GM12872 (cell line): ENCODE measurements around the gene PRKN.

Experiments used
- TF ChIP-seq, protein P1 (sequence below): IDR thresholded peaks from 3 replicates; pipeline ENCODE4 v1.5.1; 2011; ENCODE audit warnings: low read depth, mild to moderate bottlenecking, low read length, moderate library complexity; ENCODE audit not compliant: insufficient read depth

PRKN gene

DNA sequence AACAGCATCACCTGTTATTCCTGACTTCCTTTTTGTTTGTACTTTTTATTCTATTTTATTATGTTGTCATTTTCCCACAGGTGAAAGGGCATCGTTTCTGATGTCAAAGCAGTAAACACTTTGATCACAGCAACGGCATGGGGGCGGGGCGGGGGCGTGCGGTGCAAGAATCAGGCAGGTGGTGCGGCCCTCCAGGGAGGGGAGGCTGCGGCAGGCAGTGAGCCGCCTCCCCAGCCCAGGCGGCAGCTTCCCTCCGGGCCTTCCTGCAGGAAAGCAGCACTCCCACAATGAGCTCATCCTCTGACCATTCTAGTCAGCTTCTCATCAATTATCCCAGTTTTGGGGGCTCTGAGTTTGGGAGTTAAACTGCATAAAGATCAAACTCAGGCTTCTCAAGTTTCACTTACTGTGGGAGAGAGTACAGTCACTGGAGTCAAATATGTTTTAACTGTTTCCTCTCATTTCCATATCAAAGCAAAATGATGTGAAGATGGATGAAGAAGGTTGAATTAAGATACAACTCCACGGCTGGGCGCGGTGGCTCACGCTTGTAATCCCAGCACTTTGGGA, 845.3 kb downstream of the PRKN start:
- TF ChIP-seq, protein P1, sequence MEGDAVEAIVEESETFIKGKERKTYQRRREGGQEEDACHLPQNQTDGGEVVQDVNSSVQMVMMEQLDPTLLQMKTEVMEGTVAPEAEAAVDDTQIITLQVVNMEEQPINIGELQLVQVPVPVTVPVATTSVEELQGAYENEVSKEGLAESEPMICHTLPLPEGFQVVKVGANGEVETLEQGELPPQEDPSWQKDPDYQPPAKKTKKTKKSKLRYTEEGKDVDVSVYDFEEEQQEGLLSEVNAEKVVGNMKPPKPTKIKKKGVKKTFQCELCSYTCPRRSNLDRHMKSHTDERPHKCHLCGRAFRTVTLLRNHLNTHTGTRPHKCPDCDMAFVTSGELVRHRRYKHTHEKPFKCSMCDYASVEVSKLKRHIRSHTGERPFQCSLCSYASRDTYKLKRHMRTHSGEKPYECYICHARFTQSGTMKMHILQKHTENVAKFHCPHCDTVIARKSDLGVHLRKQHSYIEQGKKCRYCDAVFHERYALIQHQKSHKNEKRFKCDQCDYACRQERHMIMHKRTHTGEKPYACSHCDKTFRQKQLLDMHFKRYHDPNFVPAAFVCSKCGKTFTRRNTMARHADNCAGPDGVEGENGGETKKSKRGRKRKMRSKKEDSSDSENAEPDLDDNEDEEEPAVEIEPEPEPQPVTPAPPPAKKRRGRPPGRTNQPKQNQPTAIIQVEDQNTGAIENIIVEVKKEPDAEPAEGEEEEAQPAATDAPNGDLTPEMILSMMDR = no peak

DNA sequence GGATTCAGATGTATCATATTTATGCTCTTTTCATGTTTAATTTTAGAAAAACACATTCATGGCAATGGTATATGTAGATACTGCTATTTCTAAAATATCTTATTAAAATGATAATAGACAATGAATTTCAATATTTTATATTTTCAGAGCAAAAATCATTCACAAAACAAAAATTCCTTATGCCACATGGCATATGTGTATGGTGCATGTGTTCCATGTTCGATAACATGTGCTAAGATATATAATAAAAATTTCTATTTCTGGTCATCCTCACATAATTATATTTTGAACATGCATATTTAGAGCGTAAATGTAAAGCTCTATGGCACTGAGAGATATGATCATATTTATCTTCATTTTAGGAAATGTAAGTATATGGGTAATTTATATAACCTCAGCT, 847.5 kb downstream of the PRKN start:
- TF ChIP-seq, protein P1 = no peak

DNA sequence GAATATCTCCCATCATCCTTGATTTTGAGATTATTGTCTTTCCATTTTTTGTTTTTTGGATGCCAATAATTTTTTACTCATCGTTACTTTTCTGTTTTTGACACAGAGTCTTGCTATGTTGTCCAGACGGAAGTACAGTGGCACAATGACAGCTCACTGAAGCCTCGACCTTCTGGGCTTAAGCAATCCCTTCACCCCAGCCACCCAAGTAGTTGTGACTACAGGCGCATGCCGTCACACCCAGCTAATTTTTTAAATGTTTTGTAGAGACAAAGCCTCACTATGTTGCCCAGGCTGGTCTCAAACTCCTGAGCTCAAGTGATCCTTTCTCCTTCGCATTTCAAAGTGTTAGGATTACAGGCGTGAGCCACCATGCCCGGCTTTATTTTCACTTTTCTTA, 851.3 kb downstream of the PRKN start:
- TF ChIP-seq, protein P1 = no peak

DNA sequence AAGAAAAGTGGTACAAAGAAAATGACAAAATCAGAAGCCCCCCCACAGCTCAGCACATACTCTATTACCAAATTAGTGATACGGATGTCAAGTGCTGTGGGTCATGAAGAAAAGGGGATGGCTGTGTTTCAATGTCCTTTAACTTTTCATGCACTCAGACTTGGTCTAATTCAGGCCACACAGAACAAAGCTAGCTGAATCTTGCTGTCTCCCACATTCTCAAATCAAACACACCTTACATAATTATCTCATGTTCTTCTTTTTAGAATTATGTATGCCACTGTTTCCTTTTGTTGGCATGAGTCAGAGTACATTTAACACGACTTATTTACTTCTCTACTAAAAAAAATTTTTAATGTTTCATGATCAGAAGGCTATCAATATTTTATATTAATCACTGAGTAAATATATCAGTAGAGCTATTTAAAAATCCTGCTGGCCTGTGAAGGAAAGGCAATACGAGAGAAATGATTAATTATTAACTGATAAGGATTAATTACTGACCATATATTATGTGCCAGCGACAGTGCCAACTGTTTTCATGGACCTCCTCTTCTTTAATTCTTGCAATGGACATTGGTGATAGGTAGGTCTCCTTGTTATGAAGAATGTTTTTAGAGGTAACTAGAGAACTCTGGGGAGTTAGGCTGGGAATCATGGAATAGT, 857.2 kb downstream of the PRKN start:
- TF ChIP-seq, protein P1 = no peak

DNA sequence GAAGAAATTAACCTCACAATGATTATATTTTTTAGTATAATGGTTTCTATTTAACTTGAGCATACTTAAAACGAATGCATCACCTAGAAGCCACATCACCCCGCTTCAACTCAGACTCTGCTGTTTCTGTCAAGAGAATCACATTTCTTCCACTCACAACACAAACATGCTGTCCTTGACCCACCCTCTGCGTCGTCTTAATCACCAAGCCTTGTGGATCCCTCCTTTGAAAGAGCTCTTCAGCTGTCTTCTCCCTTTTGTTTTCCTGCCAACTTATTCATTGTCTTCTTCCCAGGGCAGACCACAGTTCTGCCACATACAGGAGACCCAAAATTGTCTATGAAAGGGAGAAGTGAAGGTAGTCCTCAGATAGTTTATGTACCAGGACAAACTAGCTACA, 858.1 kb downstream of the PRKN start:
- TF ChIP-seq, protein P1 = no peak

DNA sequence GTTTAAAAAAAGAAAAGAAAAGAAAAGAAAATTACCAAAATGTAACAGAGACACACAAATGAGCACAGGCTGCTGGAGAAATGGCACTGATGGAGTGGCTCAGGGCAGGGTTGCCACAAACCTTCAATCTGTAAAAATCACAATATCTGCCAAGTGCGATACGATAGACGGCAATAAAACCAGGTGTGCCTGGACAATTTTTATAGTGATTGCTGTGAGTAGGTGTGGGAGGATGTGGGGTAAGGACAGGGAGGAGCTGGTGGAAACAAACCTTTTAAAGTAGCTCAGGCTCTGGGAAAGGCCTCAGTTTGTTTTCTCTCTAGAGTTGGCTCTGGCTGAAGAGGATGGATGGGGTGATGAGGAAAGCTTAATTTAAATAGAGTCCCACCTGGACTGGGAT, 861.0 kb downstream of the PRKN start:
- TF ChIP-seq, protein P1 = no peak

DNA sequence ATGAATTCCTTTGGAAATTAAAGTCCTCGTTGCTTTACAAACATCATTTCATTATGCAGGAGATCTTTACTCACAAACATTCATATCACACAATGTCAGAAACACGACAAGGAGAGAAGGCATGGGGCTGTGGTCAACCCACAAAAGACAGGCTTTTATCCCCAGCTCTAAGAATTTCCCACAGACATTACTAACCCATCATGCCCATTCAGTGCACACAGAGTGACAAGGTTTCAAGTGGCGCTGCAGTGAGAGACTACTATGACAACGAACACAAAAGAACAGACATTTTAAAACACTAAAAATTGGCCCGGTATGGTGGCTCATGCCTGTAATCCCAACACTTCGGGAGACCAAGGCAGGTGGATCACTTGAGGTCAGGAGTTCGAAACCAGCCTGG, 873.9 kb downstream of the PRKN start:
- TF ChIP-seq, protein P1 = no peak
